HG03064 (cell line): ENCODE measurements around the gene SPATA1.
A peak's percentile ranks its signal among the peaks of the same experiment; 100 is the strongest.
"Not testable (repeated sequence)": the region's sequence is repeated elsewhere in the genome, so short reads cannot be mapped to it uniquely, and the experiment has no call there.

Experiments
- ATAC-seq: cut with Tn5 transposase; IDR thresholded peaks from one replicate; pipeline ENCODE4 v1.9.1; 2021; ENCODE audit warnings: low read depth; ENCODE audit not compliant: unreplicated experiment

SPATA1 gene

DNA sequence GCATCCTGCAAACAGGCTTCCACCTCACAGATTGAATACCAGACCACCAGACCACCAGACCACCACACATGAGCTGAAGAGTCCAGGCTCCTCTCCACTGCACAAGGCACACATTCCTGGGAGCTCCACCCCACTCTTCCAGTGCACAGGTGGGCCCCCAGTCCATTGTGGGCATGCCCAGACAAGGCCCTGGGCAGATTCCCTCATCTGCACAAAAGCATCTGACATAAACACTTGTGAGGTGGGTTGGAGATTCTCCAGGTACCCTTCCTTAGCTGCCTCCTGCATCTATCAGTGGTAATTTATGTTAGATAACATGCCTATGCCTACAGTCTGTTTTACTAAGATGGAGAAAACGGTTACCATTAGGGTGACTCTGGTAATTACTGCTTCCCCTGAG is 79.6 kb downstream of the SPATA1 start:
- ATAC-seq = no peak

DNA sequence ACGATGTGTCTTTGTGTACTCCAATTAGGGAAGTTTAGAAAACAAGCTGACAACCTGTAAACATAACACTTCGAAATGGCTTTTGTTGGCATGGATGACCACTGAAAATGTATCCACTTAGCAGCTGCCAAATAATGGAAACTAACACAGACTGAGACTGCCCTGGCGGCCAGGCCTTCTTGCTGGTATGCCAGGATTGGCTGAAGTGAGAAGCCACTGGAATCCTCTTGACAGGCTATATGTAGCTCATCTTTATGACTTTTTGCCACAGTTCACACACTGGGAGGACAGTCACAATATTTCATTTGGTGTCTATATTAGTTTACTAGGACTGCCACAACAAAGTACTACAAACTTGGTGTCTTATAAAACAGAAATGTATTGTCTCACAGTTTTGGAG is 80.9 kb downstream of the SPATA1 start:
- no peak for ATAC-seq

DNA sequence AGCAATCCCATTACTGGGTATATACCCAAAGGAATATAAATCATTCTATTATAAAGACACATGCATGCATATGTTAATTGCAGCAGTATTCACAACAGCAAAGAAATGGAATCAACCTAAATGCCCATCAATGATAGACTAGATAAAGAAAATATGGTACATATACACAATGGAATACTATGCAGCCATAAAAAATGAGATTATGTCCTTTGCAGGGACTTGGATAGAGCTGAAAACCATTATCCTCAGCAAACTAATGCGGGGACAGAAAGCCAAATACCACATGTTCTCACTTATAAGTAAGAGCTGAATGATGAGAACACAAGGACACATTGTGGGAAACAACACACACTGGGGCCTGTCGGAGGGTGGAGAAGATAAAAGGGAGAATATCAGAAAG is 88.8 kb downstream of the SPATA1 start:
- not testable (repeated sequence) for ATAC-seq

DNA sequence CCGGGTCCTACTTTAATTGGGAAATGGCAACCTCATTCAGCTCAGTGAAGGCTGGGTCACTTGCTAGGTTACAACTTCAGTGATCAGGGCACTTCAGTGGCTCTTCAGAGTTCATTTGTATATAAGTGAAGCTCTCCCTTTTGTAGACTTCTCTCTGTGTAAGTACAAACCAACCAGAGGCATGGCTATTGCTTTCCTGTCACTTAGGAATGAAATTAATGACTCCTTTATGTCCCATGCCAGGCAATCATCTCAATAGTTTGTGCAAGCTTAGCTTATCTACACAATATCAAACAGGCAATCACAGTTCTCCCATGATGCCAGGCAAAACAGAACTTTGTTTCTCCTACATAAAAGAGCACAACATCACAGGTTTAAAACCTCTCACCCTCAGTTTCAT is 90.8 kb downstream of the SPATA1 start:
- ATAC-seq = no peak

DNA sequence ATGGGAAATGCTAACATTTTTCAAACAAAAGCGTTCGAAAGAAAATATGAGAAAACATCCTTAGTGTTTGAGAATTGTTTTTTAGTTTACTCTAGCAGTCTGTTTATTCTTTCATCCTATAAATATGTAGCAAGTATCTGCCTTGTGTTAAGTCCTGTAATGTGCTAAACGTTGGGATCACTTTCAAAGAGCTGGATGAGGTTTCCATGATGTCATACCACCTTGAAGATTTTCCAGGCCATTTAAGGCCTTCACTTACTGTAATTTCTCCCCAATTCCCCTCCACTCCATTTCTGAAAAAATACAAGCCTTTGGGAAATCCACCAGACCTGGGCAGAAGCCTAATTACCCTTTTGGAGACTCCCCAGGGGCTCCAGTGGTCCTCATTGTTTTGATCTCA is 92.2 kb downstream of the SPATA1 start:
- no peak for ATAC-seq

DNA sequence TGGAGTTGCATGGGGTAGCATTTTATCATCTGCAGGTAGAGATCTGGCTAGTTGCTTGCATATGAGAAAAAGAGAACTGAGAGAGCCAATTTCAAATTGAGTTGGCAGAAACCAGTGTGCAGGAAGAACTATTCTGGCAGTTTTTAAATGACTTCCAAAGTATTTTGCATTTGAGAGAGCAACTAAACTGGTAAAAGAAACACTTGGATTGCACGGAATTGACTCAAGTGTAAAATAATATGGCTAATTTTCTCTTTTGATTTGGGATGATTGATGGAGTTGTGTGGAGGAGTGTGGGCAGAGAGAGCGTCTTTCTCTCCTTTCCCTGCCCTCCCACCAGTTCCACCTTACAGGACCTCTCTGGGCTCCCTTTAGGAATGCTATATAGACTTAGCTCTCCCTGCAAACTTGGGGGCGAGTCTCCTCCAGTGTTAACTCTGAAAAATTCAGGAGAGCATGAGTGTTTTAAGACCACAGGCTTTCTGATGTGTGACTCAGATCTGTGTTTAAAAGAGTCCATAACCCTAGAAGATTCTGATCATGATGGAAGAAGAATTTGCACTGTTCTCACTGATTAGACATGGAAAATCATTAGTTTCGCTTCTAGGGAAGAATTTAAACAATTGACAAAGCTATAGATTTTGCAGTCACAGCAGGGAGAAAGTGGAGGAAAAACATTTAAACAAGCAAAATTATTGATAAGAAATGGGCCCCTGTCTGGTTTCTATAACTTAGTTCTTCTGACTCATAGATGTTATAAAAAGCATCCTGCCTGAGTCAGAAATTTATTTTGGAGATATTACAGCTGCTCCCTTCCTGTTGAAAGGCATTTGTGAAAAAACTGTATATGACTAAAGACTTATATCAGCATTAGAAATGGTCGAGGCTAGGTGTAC is 92.9 kb downstream of the SPATA1 start:
- ATAC-seq = peak; percentile 82

DNA sequence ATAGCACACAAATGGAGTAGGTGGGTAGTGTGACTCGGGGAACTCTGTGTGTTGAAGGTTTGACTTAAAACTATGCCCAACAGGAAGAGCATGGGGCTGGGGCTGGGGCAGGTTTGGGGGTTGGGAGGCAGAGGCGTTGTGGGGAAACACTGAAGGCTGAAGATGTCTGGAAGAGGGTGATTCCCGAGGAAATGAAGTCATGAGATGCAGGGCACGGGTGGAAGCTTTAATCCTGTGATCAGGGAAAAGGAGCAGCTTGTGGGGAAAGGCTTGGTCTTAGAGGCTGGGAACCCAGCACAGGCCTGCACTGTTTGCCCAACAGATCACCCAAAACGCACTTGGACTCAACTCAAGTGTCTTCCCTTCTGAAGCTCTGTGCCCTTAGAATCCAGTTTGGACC is 94.6 kb downstream of the SPATA1 start:
- ATAC-seq = no peak

DNA sequence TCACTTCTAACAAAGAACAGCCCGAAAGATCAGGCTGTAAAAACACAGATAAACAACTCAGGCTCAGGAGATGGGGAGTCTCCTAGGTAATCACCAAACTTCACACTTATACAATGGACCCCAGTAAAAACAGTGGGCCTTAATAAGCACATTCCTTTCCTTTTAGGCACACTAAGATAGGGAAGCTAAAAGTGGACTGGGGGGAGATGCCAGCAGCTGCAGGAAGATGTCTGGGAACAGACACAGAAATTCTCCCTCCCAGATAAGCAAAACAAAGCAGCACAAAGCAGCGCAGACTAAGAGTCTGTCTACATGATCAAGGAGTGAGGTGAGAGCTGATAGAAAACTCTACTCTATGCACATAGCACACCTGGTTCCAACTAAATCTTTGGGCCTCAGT is 97.0 kb downstream of the SPATA1 start:
- no peak for ATAC-seq

DNA sequence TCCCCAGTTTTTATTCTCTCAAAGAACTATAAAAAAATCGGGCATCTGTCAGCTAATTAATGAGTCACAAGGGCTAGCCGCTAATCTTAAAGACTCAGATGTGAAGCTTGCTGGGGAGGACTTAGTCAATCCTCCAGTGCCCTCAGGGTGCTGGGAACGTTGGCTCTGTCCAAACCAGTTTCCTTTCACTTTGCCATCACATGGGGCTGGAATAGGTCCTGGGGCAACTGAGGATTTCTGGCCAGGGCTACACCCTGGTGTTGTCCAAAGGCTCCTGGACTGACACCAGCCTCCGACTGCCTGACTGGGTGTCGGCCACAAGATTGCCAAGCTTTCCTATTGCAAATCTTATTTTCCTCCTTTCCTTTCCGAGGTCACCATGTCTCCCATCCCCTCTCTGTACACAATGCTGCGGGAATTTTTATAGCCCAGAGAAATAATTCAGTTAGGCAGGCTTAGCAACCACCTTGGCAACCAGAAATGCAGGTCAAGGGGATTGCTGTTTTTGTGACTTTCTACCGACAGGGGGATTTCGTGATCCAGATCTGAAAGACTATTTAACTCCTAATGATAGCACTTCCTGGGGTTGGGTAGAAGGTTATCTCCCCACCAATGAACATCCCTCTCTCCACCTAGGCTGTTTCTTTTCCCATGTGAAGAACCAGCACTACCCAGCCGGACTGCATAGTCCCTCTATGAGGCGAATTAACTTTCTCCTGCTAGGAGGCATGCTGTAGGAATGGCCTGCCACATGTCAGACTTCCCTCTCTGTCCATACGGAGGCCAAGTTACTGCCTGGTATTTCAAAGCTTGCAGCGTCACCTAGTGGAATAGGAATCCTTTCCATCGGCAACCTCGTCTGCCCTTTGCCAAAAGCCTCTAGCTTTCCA is 98.0 kb downstream of the SPATA1 start:
- ATAC-seq = no peak

DNA sequence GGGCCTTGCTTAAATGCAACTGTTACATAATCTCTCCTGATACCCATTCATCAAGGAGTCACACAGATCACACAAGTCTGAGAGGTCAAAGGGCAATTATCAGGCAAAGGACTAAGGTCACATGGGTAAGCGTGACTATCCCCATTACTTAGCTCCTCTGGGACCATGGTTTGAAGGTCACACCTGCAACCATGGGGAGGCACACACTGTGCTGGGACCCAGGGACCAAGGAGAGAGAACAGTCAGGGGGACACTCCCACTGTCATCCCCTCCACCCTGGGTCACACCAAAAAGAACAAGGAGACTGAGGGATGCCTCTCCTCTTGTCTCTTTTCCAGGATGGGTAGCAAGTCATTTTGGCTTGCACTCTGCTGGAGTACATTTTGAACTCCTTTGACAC is 99.0 kb downstream of the SPATA1 start:
- no peak for ATAC-seq

DNA sequence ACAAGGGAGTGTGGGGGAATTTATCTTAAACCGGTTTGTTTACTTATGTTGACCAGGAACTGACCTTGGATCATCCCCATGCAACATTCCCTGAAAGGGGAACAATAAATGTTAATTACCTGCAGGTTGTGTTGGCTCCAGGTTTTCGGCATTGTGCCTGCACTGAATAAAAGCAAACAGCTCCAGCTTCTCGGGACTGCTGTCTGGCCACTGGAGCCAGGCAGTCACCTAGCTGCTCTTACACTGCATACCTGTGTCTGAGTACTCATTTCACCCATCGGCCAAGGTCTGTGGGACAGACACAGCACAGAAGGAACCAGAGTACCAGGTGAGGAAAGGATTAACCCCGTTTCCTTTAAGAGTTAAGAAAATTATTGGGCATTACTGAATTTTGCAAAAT is 100.8 kb downstream of the SPATA1 start:
- no peak for ATAC-seq

DNA sequence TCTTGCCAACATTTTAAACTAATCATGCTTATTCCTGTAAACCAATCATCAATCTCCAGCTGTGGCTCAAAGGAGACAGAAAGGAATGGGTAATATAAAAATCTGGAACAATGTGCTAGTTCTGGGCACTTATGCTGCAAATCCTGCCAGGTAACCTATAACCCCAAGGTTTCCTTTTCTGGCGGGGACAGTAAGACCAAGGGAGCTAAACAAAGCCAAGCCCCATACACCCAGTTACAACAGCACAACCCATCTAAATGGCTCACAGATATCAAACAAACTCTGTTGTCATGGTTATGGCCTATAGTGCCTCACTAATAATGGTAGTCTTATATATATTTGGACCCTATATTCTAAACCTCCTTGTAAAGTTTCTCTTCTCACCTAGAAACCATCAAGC is 104.9 kb downstream of the SPATA1 start:
- no peak for ATAC-seq

DNA sequence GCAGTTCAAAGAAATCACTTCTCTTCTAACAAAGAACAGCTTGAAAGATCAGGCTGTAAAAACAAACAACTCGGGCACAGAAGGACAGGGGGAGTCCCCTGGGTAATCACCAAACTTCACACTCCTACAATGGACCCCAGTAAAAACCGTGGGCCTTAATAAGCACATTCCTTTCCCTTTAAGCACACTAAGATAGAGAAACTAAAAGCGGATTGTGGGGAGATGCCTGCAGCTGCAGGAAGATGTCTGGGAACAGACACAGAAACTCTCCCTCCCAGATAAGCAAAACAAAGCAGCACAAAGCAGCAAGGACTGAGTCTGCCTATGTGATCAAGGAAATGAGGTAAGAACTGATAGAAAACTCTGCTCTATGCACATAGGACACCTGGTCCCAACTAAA is 105.6 kb downstream of the SPATA1 start:
- ATAC-seq = no peak

DNA sequence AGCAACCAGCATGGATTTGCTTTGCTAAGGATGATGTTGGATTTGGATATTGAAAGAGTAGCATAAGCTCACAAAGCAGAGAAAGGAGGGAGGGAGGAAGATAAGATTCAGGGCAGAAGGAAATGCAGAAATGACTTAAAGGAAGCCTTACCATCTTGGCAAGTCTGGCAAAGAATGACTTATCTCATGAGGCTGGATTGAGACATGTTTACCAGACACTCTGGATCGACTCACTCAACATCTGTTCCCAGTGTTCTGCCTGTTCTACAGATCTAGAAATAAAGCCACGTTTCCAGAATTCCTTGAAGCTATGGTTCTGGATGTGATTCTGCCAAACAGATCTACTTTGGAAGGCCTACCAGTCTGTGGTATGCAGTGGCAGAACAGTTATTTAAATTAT is 106.8 kb downstream of the SPATA1 start:
- ATAC-seq = no peak

DNA sequence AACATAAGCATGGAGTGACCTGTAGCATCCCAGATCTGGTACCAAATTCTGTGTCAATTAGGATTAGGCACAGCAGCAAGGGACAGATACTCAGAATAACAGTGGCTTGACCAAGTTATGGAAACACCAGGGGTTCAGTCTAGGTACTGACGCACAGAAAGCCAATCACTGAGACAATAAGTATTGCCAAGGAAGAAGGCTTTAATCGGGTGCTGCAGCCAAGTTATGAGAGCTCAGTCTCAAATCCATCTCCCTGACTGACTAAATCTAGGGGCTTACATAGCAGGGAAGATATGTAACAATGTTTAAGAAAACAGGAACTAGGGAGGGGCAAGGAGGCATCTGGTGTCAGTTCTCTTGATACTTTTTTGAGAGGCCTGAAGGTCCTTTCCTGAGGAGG is 107.7 kb downstream of the SPATA1 start:
- no peak for ATAC-seq

DNA sequence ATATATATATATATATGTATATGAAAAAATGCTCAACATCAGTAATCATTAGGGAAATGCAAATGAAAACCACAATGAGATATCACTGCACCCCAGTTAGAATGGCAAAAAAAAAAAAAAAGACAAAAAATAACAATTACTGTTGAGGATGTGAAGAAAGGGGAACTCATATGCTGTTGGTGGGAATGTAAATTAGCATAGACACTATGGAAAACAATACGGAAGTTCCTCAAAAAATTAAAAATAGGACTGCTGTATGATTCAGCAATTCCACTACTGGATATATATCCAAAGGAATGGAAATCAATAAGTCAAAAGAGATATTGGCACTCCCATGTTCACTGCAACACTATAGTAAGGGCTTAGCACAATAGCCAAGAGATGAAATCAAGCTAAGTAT is 109.6 kb downstream of the SPATA1 start:
- ATAC-seq = no peak
